ENCODE results near the gene STXBP2.

STXBP2 gene

GRCh38 chr19:7612282-7613274, 24.3 kb upstream of the STXBP2 start:
- no peak for DNase-seq (ENCODE audit: low spot score)

- no peak for DNase-seq (ENCODE audit: low spot score)
Observed at GRCh38 chr19:7614859-7615741, 21.8 kb upstream of the STXBP2 start.

DNA sequence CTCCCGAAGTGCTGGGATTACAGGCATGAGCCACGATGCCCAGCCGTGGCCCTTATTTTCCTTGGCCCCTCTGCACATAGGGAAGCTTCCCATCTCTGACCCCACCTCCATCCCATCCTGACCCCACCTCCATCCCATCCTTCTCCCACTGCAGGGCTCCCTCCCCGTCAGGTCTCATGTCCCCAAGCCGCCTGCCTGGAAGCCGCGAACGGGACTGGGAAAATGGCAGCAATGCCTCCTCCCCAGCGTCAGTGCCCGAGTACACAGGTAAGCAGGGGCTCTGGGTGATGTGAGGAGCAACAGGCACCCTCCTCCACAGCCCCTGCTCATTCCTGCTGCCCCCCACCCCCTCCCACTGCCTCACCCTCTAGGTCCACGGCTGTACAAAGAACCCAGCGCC, 19.7 kb upstream of the STXBP2 start:
- DNase-seq (ENCODE audit: low spot score): no peak

DNA sequence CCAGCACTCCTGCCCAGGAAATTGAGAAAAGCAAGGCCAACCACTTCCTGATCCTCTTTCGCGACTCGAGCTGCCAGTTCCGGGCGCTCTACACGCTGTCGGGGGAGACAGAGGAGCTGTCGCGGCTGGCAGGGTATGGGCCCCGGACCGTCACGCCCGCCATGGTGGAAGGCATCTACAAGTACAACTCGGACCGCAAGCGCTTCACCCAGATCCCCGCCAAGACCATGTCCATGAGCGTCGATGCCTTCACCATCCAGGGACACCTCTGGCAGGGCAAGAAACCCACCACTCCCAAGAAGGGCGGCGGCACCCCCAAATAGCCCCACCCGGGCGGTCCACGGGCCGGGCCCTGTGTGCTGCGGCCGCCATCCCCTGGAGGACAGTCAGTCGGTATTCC, 19.2 kb upstream of the STXBP2 start:
- no peak for DNase-seq (ENCODE audit: low spot score)

- DNase-seq (ENCODE audit: low spot score): no peak
Observed at GRCh38 chr19:7618348-7618747, 18.6 kb upstream of the STXBP2 start.

GRCh38 chr19:7618771-7619510, 18.0 kb upstream of the STXBP2 start:
- no peak for DNase-seq (ENCODE audit: low spot score)

DNA sequence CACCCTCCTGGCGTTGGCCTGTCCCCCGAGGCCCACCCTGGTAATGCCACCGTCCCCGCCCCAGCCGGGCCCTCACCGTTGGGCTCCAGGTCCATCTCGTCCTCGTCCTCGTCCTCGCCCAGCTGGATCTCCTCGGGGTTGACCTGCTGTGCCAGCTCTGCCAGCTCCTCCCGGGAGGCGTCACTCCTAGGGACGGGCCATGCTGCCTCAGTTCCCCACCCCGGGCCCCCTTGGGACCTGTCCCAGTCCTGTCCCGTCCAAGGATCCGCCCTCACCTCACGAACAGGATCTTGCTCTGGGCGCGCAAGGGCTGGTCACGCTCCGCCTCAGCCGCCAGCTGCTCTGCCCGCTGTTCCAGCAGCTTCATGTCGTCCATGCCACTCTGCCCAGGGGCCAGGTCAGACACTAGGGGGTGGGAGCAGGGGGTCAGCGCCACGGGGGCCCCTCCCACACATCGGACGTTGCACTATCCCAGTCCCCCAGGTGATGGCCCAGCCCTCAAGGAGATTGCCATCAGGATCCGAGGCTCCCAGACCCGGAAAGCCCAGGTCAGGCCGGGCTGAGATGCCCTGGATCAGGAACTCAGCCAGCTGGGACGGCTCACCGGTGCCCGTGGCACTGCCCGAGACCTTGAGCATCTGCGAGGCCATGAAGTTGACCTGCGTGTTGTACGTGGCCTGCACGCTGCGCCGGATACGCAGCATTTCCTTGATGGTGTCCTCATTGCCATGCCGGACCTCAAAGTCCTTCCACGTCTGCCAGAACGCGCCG, 17.1 kb upstream of the STXBP2 start:
- no peak for DNase-seq (ENCODE audit: low spot score)

- no peak for DNase-seq (ENCODE audit: low spot score)
Observed at GRCh38 chr19:7620442-7621412, 16.2 kb upstream of the STXBP2 start.

DNA sequence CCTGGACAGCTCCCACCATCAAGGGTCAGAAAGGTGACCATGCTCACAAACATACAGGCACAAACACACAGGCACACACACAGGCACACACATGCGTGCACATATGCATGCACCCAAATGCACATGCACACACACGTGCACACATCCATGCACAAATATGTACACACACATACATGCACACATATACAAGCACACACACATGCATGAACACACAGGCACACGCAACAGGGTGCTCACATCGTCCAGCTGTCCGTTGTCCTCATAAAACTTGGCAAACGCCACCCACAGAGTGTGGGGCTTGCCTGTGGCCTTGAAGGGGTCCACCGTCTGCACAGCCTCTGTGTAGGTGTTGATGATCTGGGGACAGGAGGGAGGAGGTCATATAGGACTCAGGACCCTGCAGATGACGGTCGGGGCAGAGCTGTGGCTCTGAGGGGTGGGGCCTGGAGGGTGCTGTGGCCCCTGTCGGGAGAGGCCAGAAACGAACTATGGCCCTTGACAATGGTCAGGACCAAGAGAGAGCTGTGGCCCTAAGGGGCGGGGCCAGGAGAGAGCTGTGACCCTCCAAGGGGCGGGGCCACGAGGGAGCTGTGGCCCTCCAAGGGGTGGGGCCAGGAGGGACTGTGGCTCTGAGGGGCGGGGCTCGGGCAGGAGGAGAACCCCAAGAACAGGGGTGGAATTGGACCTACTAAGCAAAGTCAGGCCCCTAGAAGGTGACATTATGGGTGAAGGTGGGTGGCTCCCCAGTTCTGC, 13.8 kb upstream of the STXBP2 start:
- DNase-seq (ENCODE audit: low spot score): no peak

GRCh38 chr19:7623725-7624603, 12.9 kb upstream of the STXBP2 start:
- no peak for DNase-seq (ENCODE audit: low spot score)

DNA sequence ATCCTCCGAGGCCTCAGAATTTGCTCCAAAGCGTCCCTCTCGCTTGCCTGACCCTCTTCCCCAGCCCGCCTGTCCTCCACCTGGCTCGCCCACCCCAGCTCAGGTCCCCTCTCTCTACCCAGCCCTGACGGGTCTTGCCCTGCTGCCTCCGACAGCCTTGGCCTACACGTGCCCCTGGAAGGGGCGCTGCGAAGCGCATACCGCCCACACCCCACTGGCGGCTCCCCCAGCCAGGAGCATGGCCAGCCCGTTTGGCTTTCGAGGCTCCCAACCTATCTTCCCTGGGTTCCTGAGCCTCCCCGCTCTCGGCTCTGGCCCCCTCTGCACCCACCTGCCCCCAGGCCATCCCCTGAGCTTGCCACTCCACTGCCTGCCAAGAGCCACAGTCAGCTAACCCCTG, 12.1 kb upstream of the STXBP2 start:
- no peak for DNase-seq (ENCODE audit: low spot score)

GRCh38 chr19:7625763-7626372, 11.0 kb upstream of the STXBP2 start:
- no peak for DNase-seq (ENCODE audit: low spot score)

DNA sequence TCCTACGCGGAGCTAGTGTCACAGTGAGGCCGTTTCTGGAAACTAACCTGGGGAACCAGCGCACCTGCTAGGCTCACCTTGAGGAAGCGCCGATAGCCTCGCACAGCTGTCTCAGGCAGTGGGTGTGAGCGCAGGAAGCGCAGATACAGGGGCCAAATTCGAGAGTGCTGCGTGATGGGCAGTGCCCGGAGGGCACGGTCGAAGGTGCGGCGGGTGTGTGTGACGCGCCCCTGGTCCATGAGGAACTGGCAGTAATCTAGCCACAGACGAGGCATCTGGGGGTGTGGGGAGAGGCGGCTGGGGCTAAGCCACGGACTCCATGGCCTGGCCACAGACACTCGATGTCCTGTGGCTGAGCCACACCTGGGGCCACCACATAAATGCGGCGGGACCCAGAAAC, 9.7 kb upstream of the STXBP2 start:
- no peak for DNase-seq (ENCODE audit: low spot score)

DNA sequence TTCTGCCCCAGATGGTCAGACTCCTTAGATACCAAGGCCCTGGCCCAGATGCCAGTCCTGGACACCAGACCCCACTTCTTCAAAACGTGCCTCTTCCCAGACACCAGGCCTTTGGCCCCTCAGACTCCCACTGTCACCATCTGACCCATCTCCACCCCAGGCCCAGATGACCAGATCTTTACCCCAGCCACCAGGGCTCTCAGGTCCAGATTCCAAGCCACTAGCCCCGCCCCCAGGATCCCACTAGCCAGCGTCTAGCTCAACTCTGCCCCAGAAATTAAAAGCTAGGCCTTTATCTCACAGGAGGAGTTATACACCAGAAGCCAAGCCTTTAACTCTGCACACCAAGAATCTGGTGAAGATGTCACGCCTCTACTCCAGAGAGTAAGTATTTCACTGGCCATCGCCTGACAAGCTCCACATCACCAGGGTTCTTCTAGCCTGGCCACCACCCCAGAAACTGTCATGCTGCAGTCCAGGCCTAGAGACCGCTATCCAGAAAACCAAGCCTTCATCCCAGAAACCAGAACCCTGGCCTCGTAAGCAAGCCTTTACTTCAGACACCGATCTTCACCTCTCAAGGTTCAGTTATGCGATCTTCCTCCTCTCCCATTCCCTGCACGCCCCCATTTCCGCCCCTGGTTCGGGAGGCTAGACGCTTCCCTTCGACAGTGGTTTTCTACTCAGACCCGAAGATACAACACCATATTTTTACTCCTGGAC, 8.2 kb upstream of the STXBP2 start:
- no peak for DNase-seq (ENCODE audit: low spot score)

DNA sequence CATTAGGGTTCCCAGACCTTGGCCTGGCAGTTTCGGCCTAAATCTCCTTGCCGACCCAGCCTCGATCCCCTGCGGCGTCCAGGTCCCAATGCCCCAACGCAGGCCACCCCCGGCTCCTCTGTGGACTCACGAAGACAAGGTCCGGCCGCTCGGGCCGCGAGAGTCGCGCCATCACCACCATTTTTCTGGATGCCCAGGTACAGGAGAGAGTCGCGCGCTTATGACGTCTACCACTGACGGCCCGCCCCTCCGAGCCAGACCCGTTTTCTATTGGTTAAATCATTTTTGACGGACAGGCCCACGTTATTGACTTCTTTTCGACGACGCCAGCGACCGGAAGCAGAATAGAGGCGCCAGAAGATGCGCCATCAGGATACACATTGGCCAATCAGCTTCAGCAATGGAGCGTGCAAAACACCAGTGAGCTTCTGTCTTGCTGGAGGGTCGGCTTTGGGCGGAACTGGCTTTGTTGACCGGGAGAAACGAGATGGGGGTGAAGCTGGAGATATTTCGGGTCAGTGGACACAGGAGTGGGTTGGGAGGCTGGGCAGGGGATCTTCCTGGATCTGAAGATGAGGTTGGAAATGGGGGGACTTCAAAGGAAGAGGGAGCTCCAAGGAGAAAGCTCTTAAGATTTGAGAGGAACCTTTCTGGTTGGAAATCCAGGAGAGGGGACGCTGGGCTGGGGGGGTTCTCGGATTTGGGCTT, 7.4 kb upstream of the STXBP2 start, which contains the start of the genes PET100 and XAB2:
TSS of gene PET100 (plus strand) at position 447 of the 708 bp plus-strand sequence. CDS start at position 488, 41 bp downstream.
TSS of gene XAB2 (minus strand) at position 199 of the 708 bp plus-strand sequence. CDS start at position 181, 18 bp downstream.
- DNase-seq (ENCODE audit: low spot score): peak; percentile 98

- no peak for DNase-seq (ENCODE audit: low spot score)
Observed at GRCh38 chr19:7631577-7631976, 5.3 kb upstream of the STXBP2 start.
